H1 (cell line): ENCODE results near the gene USP49. TPM values are rescaled to one million over a fixed set of nuclear protein-coding genes. Genes with fewer than 3 reads are reported as not detected.
A peak's percentile ranks its signal among the peaks of the same experiment; 100 is the strongest.

Source experiments
- CTCF ChIA-PET: fragments of 300-600 bp; sonication (Branson Sonifier 250); formaldehyde crosslinking; loops from one replicate; lab custom pipeline; 2021; ENCODE audit not compliant: partially characterized antibody; lab: Charles Lee
- POLR2A ChIA-PET: fragments of 300-600 bp; sonication (Branson Sonifier 250); formaldehyde crosslinking; loops from one replicate; lab custom pipeline; 2021; ENCODE audit warnings: inconsistent platforms; ENCODE audit not compliant: partially characterized antibody; lab: Charles Lee
- DNase-seq, 2 experiments: peaks; one replicate each; pipeline versions ENCODE4 v3.0.0 to v3.0.0-alpha.2; 2010 to 2022; ENCODE audit warnings: low spot score in 2 of 2, low read depth in 1 of 2, mixed read lengths in 1 of 2
- FAIRE-seq: peaks from 2 replicates; lab custom pipeline; 2011; peaks lifted over from hg19 to GRCh38; lab: Jason Lieb, UNC
- H2AFZ ChIP-seq: 2 replicates; pipeline ENCODE4 v1.8.1; 2012; ENCODE audit warnings: low read length, inconsistent platforms
- H2AK5ac ChIP-seq: 2 replicates; pipeline ENCODE4 v1.6.1; 2013; ENCODE audit warnings: low read depth, low read length
- H2BK120ac ChIP-seq: replicated peaks from 2 replicates; pipeline ENCODE3; 2013; ENCODE audit warnings: low read depth, low read length, inconsistent platforms
- H2BK12ac ChIP-seq: 2 replicates; pipeline ENCODE4 v1.6.1; 2013; ENCODE audit warnings: low read depth, low read length
- H2BK15ac ChIP-seq: 2 replicates; pipeline ENCODE4 v1.6.1; 2013; ENCODE audit warnings: low read length
- H2BK20ac ChIP-seq: 2 replicates; pipeline ENCODE4 v1.6.1; 2013; ENCODE audit warnings: low read length
- H2BK5ac ChIP-seq: 2 replicates; pipeline ENCODE4 v1.6.1; 2013; ENCODE audit warnings: low read depth, low read length
- H3K14ac ChIP-seq: 2 replicates; pipeline ENCODE4 v1.6.1; 2013; ENCODE audit warnings: inconsistent platforms; ENCODE audit not compliant: insufficient read length
- H3K18ac ChIP-seq: 2 replicates; pipeline ENCODE4 v1.6.1; 2013; ENCODE audit warnings: low read length; ENCODE audit errors: extremely low read depth
- H3K23ac ChIP-seq: 2 replicates; pipeline ENCODE4 v1.6.1; 2013; ENCODE audit warnings: inconsistent platforms; ENCODE audit not compliant: insufficient read length
- H3K23me2 ChIP-seq: 2 replicates; pipeline ENCODE4 v1.6.1; 2013; ENCODE audit warnings: low read depth, low read length
- H3K27ac ChIP-seq: 2 replicates; pipeline ENCODE4 v1.6.1; 2011; ENCODE audit warnings: low read depth, low read length, inconsistent platforms
- H3K27me3 ChIP-seq, 4 experiments: replicated peaks in 1 of 4; 1 replicate in 1 of 4; 2 replicates in 3 of 4; pipeline versions ENCODE4 v1.6.1 to v1.8.1; 2011 to 2013; ENCODE audit warnings: low read length in 3 of 4, mild to moderate bottlenecking in 3 of 4, inconsistent platforms in 2 of 4, mixed read lengths in 2 of 4, moderate library complexity in 1 of 4; ENCODE audit not compliant: control insufficient read depth in 3 of 4, insufficient read depth in 3 of 4; ENCODE audit errors: extremely low read depth in 1 of 4
- H3K36me3 ChIP-seq, 4 experiments: 2 replicates each; pipeline versions ENCODE4 v1.6.1 to v1.8.1; 2011 to 2013; ENCODE audit warnings: mild to moderate bottlenecking in 4 of 4, low read length in 3 of 4, moderate library complexity in 2 of 4, control low read depth in 1 of 4, inconsistent platforms in 1 of 4; ENCODE audit not compliant: insufficient read depth in 4 of 4, control insufficient read depth in 2 of 4
- H3K4ac ChIP-seq: replicated peaks from 2 replicates; pipeline ENCODE3; 2013; ENCODE audit warnings: low read length, low read depth, mixed read lengths, inconsistent platforms; ENCODE audit not compliant: insufficient read length
- H3K4me1 ChIP-seq, 4 experiments: replicated peaks in 1 of 4; 1 replicate in 1 of 4; 2 replicates in 3 of 4; pipeline versions ENCODE4 v1.6.1 to v1.8.1; 2011 to 2013; ENCODE audit warnings: low read length in 3 of 4, inconsistent platforms in 2 of 4, mixed read lengths in 1 of 4; ENCODE audit not compliant: insufficient read depth in 4 of 4, control insufficient read depth in 3 of 4
- H3K4me2 ChIP-seq, 2 experiments: 2 replicates each; pipeline versions ENCODE4 v1.6.1 to v1.8.1; 2011 to 2013; ENCODE audit warnings: low read depth in 2 of 2, low read length in 2 of 2, control low read depth in 1 of 2, inconsistent platforms in 1 of 2, mild to moderate bottlenecking in 1 of 2; ENCODE audit not compliant: insufficient read depth in 1 of 2
- H3K4me3 ChIP-seq, 4 experiments: fragments of 200-600, 300-600 bp in 1 of 4; sonication (generic), shearing (Covaris generic), sonication (Bioruptor Twin) in 1 of 4; 2 replicates each; pipeline versions ENCODE4 v1.5.1 to v1.8.1; 2011 to 2016; ENCODE audit warnings: low read length in 4 of 4, low read depth in 3 of 4, control low read depth in 2 of 4, inconsistent platforms in 2 of 4, mild to moderate bottlenecking in 2 of 4, mixed read lengths in 1 of 4, moderate library complexity in 1 of 4; ENCODE audit not compliant: insufficient read depth in 2 of 4; ENCODE audit errors: extremely low read depth in 1 of 4
- H3K56ac ChIP-seq: replicated peaks from 2 replicates; pipeline ENCODE3; 2013; ENCODE audit warnings: low read depth, mild to moderate bottlenecking, mixed read lengths, low read length, inconsistent platforms; ENCODE audit not compliant: insufficient read length
- H3K79me1 ChIP-seq: 2 replicates; pipeline ENCODE4 v1.6.1; 2013; ENCODE audit warnings: low read depth, low read length, control low read depth
- H3K79me2 ChIP-seq, 2 experiments: 2 replicates each; pipeline versions ENCODE4 v1.6.1 to v1.8.1; 2012 to 2013; ENCODE audit warnings: low read length in 2 of 2, mild to moderate bottlenecking in 2 of 2, inconsistent platforms in 1 of 2; ENCODE audit not compliant: insufficient read depth in 2 of 2, control insufficient read depth in 1 of 2
- H3K9ac ChIP-seq, 4 experiments: replicated peaks in 1 of 4; 1 replicate in 1 of 4; 2 replicates in 3 of 4; pipeline versions ENCODE4 v1.6.1 to v1.8.1; 2011 to 2013; ENCODE audit warnings: low read depth in 3 of 4, low read length in 3 of 4, control low read depth in 2 of 4, mild to moderate bottlenecking in 2 of 4, moderate library complexity in 2 of 4, inconsistent platforms in 1 of 4; ENCODE audit errors: extremely low read depth in 1 of 4
- H3K9me3 ChIP-seq, 2 experiments: 2 replicates each; pipeline versions ENCODE4 v1.6.1 to v1.8.1; 2012 to 2013; ENCODE audit warnings: mild to moderate bottlenecking in 2 of 2, moderate library complexity in 2 of 2, control low read depth in 1 of 2, inconsistent platforms in 1 of 2, low read depth in 1 of 2, low read length in 1 of 2, mixed read lengths in 1 of 2; ENCODE audit not compliant: insufficient read depth in 2 of 2
- H4K20me1 ChIP-seq, 2 experiments: replicated peaks in 1 of 2; 2 replicates each; pipeline versions ENCODE3 to v1.8.1; 2011 to 2013; ENCODE audit warnings: inconsistent platforms in 2 of 2, low read length in 2 of 2, mild to moderate bottlenecking in 1 of 2; ENCODE audit not compliant: insufficient read depth in 2 of 2, control insufficient read depth in 1 of 2
- H4K5ac ChIP-seq: 2 replicates; pipeline ENCODE4 v1.6.1; 2013; ENCODE audit warnings: low read length, low read depth, mixed read lengths, inconsistent platforms; ENCODE audit not compliant: insufficient read length
- H4K8ac ChIP-seq: 2 replicates; pipeline ENCODE4 v1.8.0; 2013; ENCODE audit warnings: mild to moderate bottlenecking, moderate library complexity, low read length, inconsistent platforms; ENCODE audit not compliant: insufficient read depth; ENCODE audit errors: extremely low read depth
- H4K91ac ChIP-seq: replicated peaks from 2 replicates; pipeline ENCODE3; 2013; ENCODE audit warnings: low read length, mixed read lengths, inconsistent platforms; ENCODE audit not compliant: insufficient read length
- BACH1 ChIP-seq: IDR thresholded peaks from 2 replicates; pipeline ENCODE4 v1.6.1; 2012; ENCODE audit warnings: low read length, improper control_type of control experiment
- CEBPB ChIP-seq: IDR thresholded peaks from 2 replicates; pipeline ENCODE4 v1.6.1; 2012; ENCODE audit warnings: low read depth, low read length
- CTCF ChIP-seq, 3 experiments: IDR thresholded peaks; 1 replicate in 2 of 3; 2 replicates in 1 of 3; pipeline versions ENCODE4 v1.5.1 to v1.6.1; 2011; ENCODE audit warnings: low read length in 3 of 3, mild to moderate bottlenecking in 3 of 3, inconsistent platforms in 2 of 3, low read depth in 1 of 3, moderate library complexity in 1 of 3; ENCODE audit not compliant: insufficient read depth in 1 of 3; ENCODE audit errors: control extremely low read depth in 1 of 3
- GABPA ChIP-seq: IDR thresholded peaks from 2 replicates; pipeline ENCODE4 v1.6.1; 2011; ENCODE audit warnings: mild to moderate bottlenecking, low read length, moderate library complexity, borderline replicate concordance; ENCODE audit not compliant: insufficient read depth
- RAD21 ChIP-seq, 2 experiments: IDR thresholded peaks in 1 of 2; conservative IDR thresholded peaks in 1 of 2; 2 replicates each; pipeline ENCODE4 v1.6.1; 2011; ENCODE audit warnings: low read depth in 2 of 2, low read length in 2 of 2, improper control_type of control experiment in 1 of 2, inconsistent platforms in 1 of 2, mild to moderate bottlenecking in 1 of 2, moderate library complexity in 1 of 2
- SRF ChIP-seq: IDR thresholded peaks from 2 replicates; pipeline ENCODE4 v1.6.1; 2011; ENCODE audit warnings: mild to moderate bottlenecking, low read depth, low read length, moderate library complexity
- YY1 ChIP-seq: IDR thresholded peaks from 2 replicates; pipeline ENCODE4 v1.6.1; 2011; ENCODE audit warnings: low read depth, mild to moderate bottlenecking, low read length
- WGBS, 2 experiments: shearing (Covaris generic) in 1 of 2; methylation state at CpG; one replicate each; pipeline versions ENCODE4 v1.1.6 to v1.1.7; 2013 to 2015; ENCODE audit warnings: low lambda C conversion rate in 2 of 2, mixed read lengths in 2 of 2, inconsistent platforms in 1 of 2, low coverage in 1 of 2, missing lambda C conversion rate in 1 of 2; ENCODE audit not compliant: insufficient replicate concordance in 2 of 2, insufficient coverage in 1 of 2, insufficient read length in 1 of 2; ENCODE audit errors: extremely low coverage in 1 of 2, missing lambda C conversion rate in 1 of 2; 5-methylcytosine and 5-hydroxymethylcytosine counted together
- polyA plus RNA-seq, 7 experiments: library from polyadenylated mRNA; depleted of rRNA in 3 of 7; stranded (reverse) in 5 of 7; unstranded in 2 of 7; fragments of >200 nt in 5 of 7; fragments of 200-250 nt in 2 of 7; gene quantifications; 1 replicate in 5 of 7; 2 replicates in 1 of 7; 4 replicates in 1 of 7; pipeline versions ENCODE4 v1.2.1 to v1.2.3, GENCODE V29; 2011 to 2013; ENCODE audit warnings: missing spikeins in 2 of 7, mixed read lengths in 2 of 7
- total RNA-seq: library from RNA; stranded (reverse); fragmentation: NEBNext Ultra II Directional; extraction: Animal tissue kit (Norgen Biotek cat#: 25700); gene quantifications from 2 replicates; pipeline ENCODE4 v1.2.1, GENCODE V29; 2021

The USP49 gene
- total and polyA plus RNA-seq, 2 of the 8 experiments (the other 6 are each of a cell fraction or from before 2014, with no cell fraction given), result 6.9 to 24.4 TPM

- H4K91ac ChIP-seq, result no peak overlapping the region
- FAIRE-seq (no peak), DNase-seq (peak in 1 of 2 experiments; percentile 78)
- peaks cover 2 to 6% of the 10 kb centered on the region in 2 experiments for H4K20me1 ChIP-seq
- H2AK5ac ChIP-seq, result no peak overlapping the region
- H2BK5ac ChIP-seq, result no peak overlapping the region
- H2BK15ac ChIP-seq, result no peak overlapping the region
- no peaks in the 10 kb centered on the region for H3K9me3 ChIP-seq
- peaks cover 2% of the 10 kb centered on the region for H3K79me1 ChIP-seq
- H3K4me3 ChIP-seq, result no peak overlapping the region
- no peak overlapping the region for H3K9ac ChIP-seq
- no peaks in the 10 kb centered on the region for H3K27me3 ChIP-seq
- no peak overlapping the region for H2BK12ac ChIP-seq
- H4K8ac ChIP-seq, result peak overlapping the region; percentile 80; the same call in 1 of the 2 replicates
- peaks cover 6 to 25% (median 21%) of the 10 kb centered on the region in 4 experiments for H3K4me1 ChIP-seq
- H3K18ac ChIP-seq, result no peak overlapping the region
- no peak overlapping the region for H3K27ac ChIP-seq
- no peak overlapping the region for H3K4me2 ChIP-seq
- H3K56ac ChIP-seq, result no peak overlapping the region
- 75% methylated on average over 10 of the region's 10 CpGs; no CpG with 5 or more reads in 1 of the 2 experiments for WGBS, 2 experiments
- CTCF ChIA-PET, result interaction anchor here (0.5 to 13.7 kb wide), 40 partner anchors 8 to 483 kb away, joined by 3 to 219 read pairs (median 4); partner anchors contain the start of genes BYSL and MED20
- H3K14ac ChIP-seq, result no peak overlapping the region
- H2AFZ ChIP-seq, result no peak overlapping the region
- H3K23ac ChIP-seq, result no peak overlapping the region
- H3K4ac ChIP-seq, result no peak overlapping the region
- POLR2A ChIA-PET, result interaction anchor here (0.9 to 16.6 kb wide), 8 partner anchors 8 to 149 kb away, joined by 3 to 235 read pairs (median 6); partner anchors contain the start of genes BYSL, MED20, TAF8 and TOMM6
- peaks cover 24 to 43% (median 34%) of the 10 kb centered on the region in 4 experiments for H3K36me3 ChIP-seq
- no peak overlapping the region for H4K5ac ChIP-seq
- no peak overlapping the region for H2BK20ac ChIP-seq
- peaks cover 12% of the 10 kb centered on the region for H3K23me2 ChIP-seq
- peaks cover 0 to 10% of the 10 kb centered on the region in 2 experiments; a peak in 1 of 4 replicates for H3K79me2 ChIP-seq
- H2BK120ac ChIP-seq, result no peak overlapping the region
- TF ChIP-seq SRF, result no peak
- TF ChIP-seq CEBPB, result peak; percentile 83
- 0 out of 2 replicates have a peak, but pooled peaks have one; percentile 6 for TF ChIP-seq YY1
- peak in 2 of 3 experiments; percentile 83 to 94; a peak in 3 of 4 replicates for TF ChIP-seq CTCF (IDR thresholded peaks at IDR 0.05; ENCODE audit: control extremely low read depth in 1 of 3, insufficient read depth in 1 of 3, low read depth in 1 of 3, low read length in 3 of 3)
- peak; percentile 48; the same call in 1 of the 2 replicates for TF ChIP-seq GABPA
- peak; percentile 67 to 79 for TF ChIP-seq RAD21 (IDR thresholded peaks at IDR 0.05 in 1 of 2, conservative IDR thresholded peaks at IDR 0.05 in 1 of 2; ENCODE audit: low read depth in 2 of 2, low read length in 2 of 2)
- no peak for TF ChIP-seq BACH1
These were observed 41.1 kb upstream of the USP49 start for GRCh38 chr6:41936073-41936837.
